ENCODE measurements around the gene NFIX. TPM values are rescaled to one million over a fixed set of nuclear protein-coding genes. Genes with fewer than 3 reads are reported as not detected.

NFIX gene
- total RNA-seq, 1 donor from 2014 or later = 118 TPM

- no peak for DNase-seq
- TF ChIP-seq, protein P1, sequence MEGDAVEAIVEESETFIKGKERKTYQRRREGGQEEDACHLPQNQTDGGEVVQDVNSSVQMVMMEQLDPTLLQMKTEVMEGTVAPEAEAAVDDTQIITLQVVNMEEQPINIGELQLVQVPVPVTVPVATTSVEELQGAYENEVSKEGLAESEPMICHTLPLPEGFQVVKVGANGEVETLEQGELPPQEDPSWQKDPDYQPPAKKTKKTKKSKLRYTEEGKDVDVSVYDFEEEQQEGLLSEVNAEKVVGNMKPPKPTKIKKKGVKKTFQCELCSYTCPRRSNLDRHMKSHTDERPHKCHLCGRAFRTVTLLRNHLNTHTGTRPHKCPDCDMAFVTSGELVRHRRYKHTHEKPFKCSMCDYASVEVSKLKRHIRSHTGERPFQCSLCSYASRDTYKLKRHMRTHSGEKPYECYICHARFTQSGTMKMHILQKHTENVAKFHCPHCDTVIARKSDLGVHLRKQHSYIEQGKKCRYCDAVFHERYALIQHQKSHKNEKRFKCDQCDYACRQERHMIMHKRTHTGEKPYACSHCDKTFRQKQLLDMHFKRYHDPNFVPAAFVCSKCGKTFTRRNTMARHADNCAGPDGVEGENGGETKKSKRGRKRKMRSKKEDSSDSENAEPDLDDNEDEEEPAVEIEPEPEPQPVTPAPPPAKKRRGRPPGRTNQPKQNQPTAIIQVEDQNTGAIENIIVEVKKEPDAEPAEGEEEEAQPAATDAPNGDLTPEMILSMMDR (IDR thresholded peaks at IDR 0.05; ENCODE audit: borderline replicate concordance) = no peak
- H3K36me3 ChIP-seq = peaks cover 10% of the 10 kb centered on the region
- peak overlapping the region; percentile 97 for H3K27ac ChIP-seq (replicated peaks)
- peaks cover 98% of the 10 kb centered on the region for H3K4me1 ChIP-seq
- peak overlapping the region; percentile 70 for H3K4me3 ChIP-seq
- intact Hi-C loops (cut with micrococcal nuclease) = no loop called here
- no peaks in the 10 kb centered on the region for H3K27me3 ChIP-seq (ENCODE audit: low read depth)
- H3K9me3 ChIP-seq (replicated peaks) = no peaks in the 10 kb centered on the region
Measured at GRCh38 chr19:13098277-13099072, 103.2 kb downstream of the NFIX start.

DNA sequence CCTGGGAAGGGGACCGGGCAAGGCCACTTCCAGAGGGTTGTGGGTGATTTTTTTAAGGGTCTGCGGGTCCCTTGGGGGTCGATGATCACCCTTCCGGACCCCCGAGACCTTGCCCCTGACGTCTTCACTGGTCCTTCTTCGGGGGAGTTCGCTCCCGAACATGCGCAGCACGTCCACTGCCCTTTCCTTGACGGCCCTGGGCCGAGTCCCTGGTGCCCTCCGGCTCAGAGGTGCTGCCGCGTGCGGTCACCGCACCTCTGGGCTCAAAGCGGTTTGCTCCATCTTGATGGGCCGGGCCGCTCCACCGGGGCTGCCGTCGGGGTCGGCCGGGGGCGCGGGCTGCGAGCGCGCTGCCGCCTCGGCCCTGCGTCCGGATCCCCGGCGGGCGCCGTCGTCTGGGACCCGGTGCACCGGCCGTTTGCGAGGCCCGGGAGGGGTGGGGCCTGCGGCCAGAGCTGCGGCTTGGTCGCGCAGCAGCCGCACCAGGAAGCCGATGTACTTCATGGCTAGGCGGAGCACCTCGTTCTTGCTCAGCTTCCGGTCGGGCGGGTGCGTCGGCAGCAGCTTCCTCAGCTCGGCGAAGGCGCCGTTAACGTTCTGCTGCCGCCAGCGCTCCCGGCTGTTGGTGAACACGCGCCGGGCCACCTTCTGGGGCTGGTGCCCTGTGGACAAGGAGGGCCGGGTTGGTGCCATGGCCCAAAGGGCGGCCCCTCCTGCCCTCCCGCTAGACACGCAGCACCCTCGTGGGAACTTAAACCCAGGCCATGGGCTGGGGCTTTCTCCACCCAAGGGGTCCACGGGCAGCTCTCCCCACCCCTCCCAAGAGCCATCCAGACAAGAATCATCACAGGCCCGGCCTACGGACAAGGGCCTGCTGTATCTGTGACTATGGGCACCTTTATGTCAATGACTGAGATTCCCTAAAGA, 104.1 kb downstream of the NFIX start:
- peak; percentile 81 for DNase-seq
- H3K27ac ChIP-seq (replicated peaks) = peak overlapping the region; percentile 97
- no peaks in the 10 kb centered on the region for H3K9me3 ChIP-seq (replicated peaks)
- H3K4me3 ChIP-seq = peak overlapping the region; percentile 70
- intact Hi-C loops (cut with micrococcal nuclease) = no loop called here
- H3K36me3 ChIP-seq = peaks cover 10% of the 10 kb centered on the region
- H3K4me1 ChIP-seq = peaks cover 98% of the 10 kb centered on the region
- TF ChIP-seq, protein P1 (IDR thresholded peaks at IDR 0.05; ENCODE audit: borderline replicate concordance) = no peak
- no peaks in the 10 kb centered on the region for H3K27me3 ChIP-seq (ENCODE audit: low read depth)

GRCh38 chr19:13100031-13100588, 104.8 kb downstream of the NFIX start:
- intact Hi-C loops (cut with micrococcal nuclease) = no loop called here
- H3K4me3 ChIP-seq = peak overlapping the region; percentile 70
- H3K27ac ChIP-seq (replicated peaks) = peak overlapping the region; percentile 97
- no peak for DNase-seq
- H3K36me3 ChIP-seq = peaks cover 3% of the 10 kb centered on the region
- peaks cover 98% of the 10 kb centered on the region for H3K4me1 ChIP-seq
- H3K27me3 ChIP-seq (ENCODE audit: low read depth) = no peaks in the 10 kb centered on the region
- H3K9me3 ChIP-seq (replicated peaks) = no peaks in the 10 kb centered on the region
- TF ChIP-seq, protein P1 (IDR thresholded peaks at IDR 0.05; ENCODE audit: borderline replicate concordance) = no peak

- Histone ChIP-seq H3K4me1 (peaks cover 91% of the 10 kb centered on the region), H3K27me3 (ENCODE audit: low read depth) (no peaks in the 10 kb centered on the region), H3K27ac (replicated peaks) (peak overlapping the region; percentile 97), H3K36me3 (no peaks in the 10 kb centered on the region), H3K9me3 (replicated peaks) (no peaks in the 10 kb centered on the region), H3K4me3 (peak overlapping the region; percentile 70)
- no peak for DNase-seq
- intact Hi-C loops (cut with micrococcal nuclease) = no loop called here
- TF ChIP-seq, protein P1 (IDR thresholded peaks at IDR 0.05; ENCODE audit: borderline replicate concordance) = peak; percentile 39
Measured at GRCh38 chr19:13100841-13101589, 105.7 kb downstream of the NFIX start.

All from left ventricle myocardium inferior (tissue), 1 donor.